Measurements from ENCODE around the gene FOSL1.

Gene FOSL1

DNA sequence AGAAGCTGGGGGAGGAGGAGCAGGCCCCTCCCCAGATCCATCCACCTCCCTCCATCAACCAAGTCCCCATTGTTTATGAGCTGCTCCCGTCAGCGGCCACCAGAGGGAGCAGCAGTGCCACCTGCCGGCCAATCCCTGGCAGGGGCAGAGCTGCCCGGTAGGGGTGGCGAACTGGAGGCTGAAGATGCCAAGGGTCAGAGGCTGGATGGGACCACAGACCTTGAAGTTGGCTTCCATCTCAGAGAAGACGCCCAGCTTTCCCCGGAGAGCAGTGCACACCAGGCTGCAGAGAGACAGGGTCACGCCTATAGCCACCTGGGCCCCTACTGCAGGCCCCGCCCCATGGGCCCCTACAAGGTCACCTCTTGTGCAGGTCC is 15.5 kb downstream of the FOSL1 start:
- H3K4me3 ChIP-seq (ENCODE audit: low read length), result no peak overlapping the region

DNA sequence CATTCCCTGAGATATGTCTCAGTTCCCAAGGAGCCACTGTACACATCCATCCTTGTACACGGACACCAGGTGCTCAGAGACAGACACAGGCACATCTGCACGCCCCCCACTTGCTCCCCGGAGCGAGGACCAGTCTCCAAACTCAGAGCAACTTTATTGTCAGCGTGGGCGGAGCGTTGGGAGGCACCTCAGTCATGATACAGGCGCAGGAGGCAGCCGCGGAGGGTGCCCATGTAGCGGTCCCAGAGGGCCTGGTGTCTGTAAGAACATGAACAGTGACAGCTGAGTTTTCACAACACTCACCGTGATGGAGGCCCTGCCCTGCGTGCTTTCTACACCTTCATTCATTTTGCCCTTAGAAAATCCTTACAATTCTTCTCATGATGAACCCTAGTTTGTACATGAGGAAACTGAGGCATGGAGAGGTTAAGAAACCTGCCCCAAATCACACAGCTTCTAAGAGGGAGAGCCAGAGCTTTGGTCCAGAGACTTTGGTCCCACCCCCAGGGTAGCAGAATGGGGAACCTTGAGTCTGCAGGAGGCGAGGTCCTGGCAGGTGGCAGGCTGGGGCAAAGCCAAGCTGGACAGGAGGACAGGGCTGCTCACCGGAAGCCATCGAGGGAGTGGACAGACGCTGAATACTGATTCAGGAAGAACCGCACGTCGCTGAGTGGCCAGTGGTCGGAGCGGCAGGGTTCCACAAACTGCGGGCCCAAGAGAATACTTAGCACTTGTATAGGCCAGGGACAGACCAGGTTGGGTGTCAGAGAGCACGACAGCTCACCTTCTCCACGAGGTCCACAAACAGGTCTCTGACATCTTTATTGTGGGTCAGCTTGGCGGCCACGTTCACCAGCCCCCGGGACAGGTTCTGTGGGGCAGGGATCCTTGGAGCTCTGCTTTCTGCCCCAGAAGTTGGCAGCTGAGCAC is 16.1 kb downstream of the FOSL1 start:
- DNase-seq (ENCODE audit: low read depth), result no peak
- TF ChIP-seq CTCF (conservative IDR thresholded peaks at IDR 0.05; ENCODE audit: low read length), result no peak
- H3K4me3 ChIP-seq (ENCODE audit: low read length), result no peak overlapping the region

More for the DNA sequence above, 15.5 kb downstream of the FOSL1 start:
- peak; percentile 98 for TF ChIP-seq CTCF (conservative IDR thresholded peaks at IDR 0.05; ENCODE audit: low read length)
- DNase-seq (ENCODE audit: low read depth), result peak; percentile 67

- TF ChIP-seq CTCF (conservative IDR thresholded peaks at IDR 0.05; ENCODE audit: low read length), result no peak
- DNase-seq (ENCODE audit: low read depth), result no peak
These were observed 17.0 kb downstream of the FOSL1 start for GRCh38 chr11:65883058-65883761.

DNA sequence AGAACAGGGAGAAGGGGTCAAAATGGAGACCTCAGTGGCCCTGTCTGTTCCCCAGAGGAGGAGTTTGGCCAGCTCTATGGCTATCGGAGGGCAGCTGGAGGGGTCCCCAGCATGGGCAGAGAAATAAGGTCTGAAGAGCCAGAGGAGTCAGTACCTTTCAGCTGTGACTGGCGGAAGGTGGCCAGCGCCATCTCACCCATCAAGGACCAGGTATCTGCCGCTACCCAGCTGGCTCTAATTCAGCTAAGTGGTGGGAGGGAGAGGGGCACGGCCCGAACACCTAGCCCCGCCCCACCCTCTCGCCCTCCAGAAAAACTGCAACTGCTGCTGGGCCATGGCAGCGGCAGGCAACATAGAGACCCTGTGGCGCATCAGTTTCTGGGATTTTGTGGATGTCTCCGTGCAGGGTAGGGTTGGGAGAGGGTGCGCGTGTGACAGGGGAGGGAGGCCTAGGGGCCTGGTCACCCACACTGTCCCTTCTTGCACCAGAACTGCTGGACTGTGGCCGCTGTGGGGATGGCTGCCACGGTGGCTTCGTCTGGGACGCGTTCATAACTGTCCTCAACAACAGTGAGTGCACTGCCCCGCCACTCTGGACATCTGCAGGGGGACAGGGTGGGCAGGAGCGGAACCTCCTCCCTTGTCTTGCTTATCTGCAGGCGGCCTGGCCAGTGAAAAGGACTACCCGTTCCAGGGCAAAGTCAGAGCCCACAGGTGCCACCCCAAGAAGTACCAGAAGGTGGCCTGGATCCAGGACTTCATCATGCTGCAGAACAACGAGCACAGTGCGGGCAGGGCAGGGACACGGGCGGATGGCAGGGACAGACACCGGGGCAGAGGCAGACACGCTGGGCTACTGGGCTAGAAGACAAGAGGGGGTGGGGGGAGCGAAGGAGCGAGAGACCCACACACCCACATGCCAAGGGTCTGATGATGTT is 17.8 kb downstream of the FOSL1 start:
- no peak overlapping the region for H3K4me3 ChIP-seq (ENCODE audit: low read length)
- DNase-seq (ENCODE audit: low read depth), result no peak
- TF ChIP-seq CTCF (conservative IDR thresholded peaks at IDR 0.05; ENCODE audit: low read length), result no peak

More at GRCh38 chr11:65883058-65883761, 17.0 kb downstream of the FOSL1 start:
- H3K4me3 ChIP-seq (ENCODE audit: low read length), result no peak overlapping the region

DNA sequence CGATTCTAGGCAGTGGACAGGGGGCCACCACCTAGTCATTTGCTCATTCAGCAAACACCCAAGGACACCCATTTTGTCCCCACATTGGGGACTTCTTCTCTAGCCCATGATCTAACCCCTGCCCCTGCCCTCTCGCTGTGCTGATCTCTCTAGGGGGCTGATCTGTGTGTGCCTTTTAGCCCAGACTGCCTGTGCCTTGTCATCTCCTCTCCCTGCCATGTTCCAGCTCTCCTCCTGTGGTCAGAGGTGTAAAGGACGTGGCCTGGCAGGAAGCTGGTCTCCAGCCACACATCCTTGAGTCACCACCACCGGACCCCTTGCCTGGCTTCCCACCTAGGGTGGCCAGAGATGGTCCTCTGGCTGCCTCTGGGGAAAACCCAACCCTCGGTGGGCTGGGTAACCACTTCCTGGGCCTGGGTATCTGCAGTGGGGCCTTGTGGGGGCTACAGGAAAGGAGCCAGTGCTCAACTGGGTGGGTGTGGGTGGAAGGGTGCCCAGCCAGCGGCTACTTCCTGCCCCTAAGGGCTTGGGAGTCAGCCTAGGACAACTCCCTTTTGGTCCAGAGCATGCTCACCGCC is 19.3 kb downstream of the FOSL1 start:
- DNase-seq (ENCODE audit: low read depth), result no peak
- no peak overlapping the region for H3K4me3 ChIP-seq (ENCODE audit: low read length)
- no peak for TF ChIP-seq CTCF (conservative IDR thresholded peaks at IDR 0.05; ENCODE audit: low read length)

- TF ChIP-seq CTCF (conservative IDR thresholded peaks at IDR 0.05; ENCODE audit: low read length), result no peak
- no peak for DNase-seq (ENCODE audit: low read depth)
- no peak overlapping the region for H3K4me3 ChIP-seq (ENCODE audit: low read length)
These were observed 20.2 kb downstream of the FOSL1 start for GRCh38 chr11:65880027-65880426.

Measured in AG10803 (cell line).